ENCODE data around the gene ATG14. TPM values are rescaled to one million over a fixed set of nuclear protein-coding genes. Genes with fewer than 3 reads are reported as not detected.

ATG14 gene
- polyA plus RNA-seq, 3 donors from 2014 or later: 3.2 to 6.1 (median 3.2) TPM

- H3K27me3 Mint-ChIP-seq (ENCODE audit: low read depth in 3 of 3): peaks cover 0 to 4% (median 1%) of the 10 kb centered on the region in 3 donors
- no peaks in the 10 kb centered on the region for H3K36me3 Mint-ChIP-seq
- H3K27ac Mint-ChIP-seq: peak overlapping the region; percentile 14 to 80 (median 69)
- H3K4me3 Mint-ChIP-seq: no peak overlapping the region
- DNase-seq: no peak
- H3K4me1 Mint-ChIP-seq: peaks cover 63 to 84% of the 10 kb centered on the region in 2 donors
- no peaks in the 10 kb centered on the region for H3K9me3 Mint-ChIP-seq
Observed at GRCh38 chr14:55329999-55330710, 81.5 kb downstream of the ATG14 start.

- Mint-ChIP-seq H3K27ac (peak overlapping the region in 3 of 6 donors; percentile 8 to 51 (median 13)), H3K36me3 (peaks cover 0 to 5% (median 5%) of the 10 kb centered on the region in 3 donors), H3K9me3 (no peaks in the 10 kb centered on the region), H3K4me1 (peaks cover 52 to 84% of the 10 kb centered on the region in 2 donors), H3K27me3 (ENCODE audit: low read depth in 3 of 3) (peaks cover 0 to 6% (median 4%) of the 10 kb centered on the region in 3 donors), H3K4me3 (no peak overlapping the region)
- DNase-seq: no peak
Observed at GRCh38 chr14:55328317-55328716, 83.3 kb downstream of the ATG14 start.

GRCh38 chr14:55327179-55327578 lies 84.5 kb downstream of the ATG14 start:
- DNase-seq: no peak
- Mint-ChIP-seq H3K27me3 (ENCODE audit: low read depth in 3 of 3) (peaks cover 0 to 5% (median 4%) of the 10 kb centered on the region in 3 donors), H3K4me1 (peaks cover 41 to 74% of the 10 kb centered on the region in 2 donors), H3K36me3 (peaks cover 0 to 5% (median 5%) of the 10 kb centered on the region in 3 donors), H3K27ac (peak overlapping the region; percentile 10 to 73 (median 43)), H3K4me3 (no peak overlapping the region), H3K9me3 (no peaks in the 10 kb centered on the region)

- Mint-ChIP-seq H3K4me1 (peaks cover 27 to 53% of the 10 kb centered on the region in 2 donors), H3K9me3 (no peaks in the 10 kb centered on the region), H3K36me3 (peaks cover 0 to 8% (median 5%) of the 10 kb centered on the region in 3 donors), H3K27ac (no peak overlapping the region), H3K27me3 (ENCODE audit: low read depth in 3 of 3) (peaks cover 0 to 4% (median 4%) of the 10 kb centered on the region in 3 donors), H3K4me3 (peak overlapping the region in 1 of 5 donors; percentile 10)
- no peak for DNase-seq
Observed at GRCh38 chr14:55324812-55325211, 86.8 kb downstream of the ATG14 start.

GRCh38 chr14:55323910-55324309 lies 87.7 kb downstream of the ATG14 start:
- H3K27me3 Mint-ChIP-seq (ENCODE audit: low read depth in 3 of 3): peaks cover 0 to 4% (median 4%) of the 10 kb centered on the region in 3 donors
- H3K36me3 Mint-ChIP-seq: peaks cover 0 to 12% (median 6%) of the 10 kb centered on the region in 3 donors
- H3K4me1 Mint-ChIP-seq: peaks cover 26 to 47% of the 10 kb centered on the region in 2 donors
- H3K9me3 Mint-ChIP-seq: no peaks in the 10 kb centered on the region
- no peak for DNase-seq
- H3K4me3 Mint-ChIP-seq: no peak overlapping the region
- H3K27ac Mint-ChIP-seq: peak overlapping the region in 3 of 6 donors; percentile 19 to 57 (median 42)

- Mint-ChIP-seq H3K27ac (no peak overlapping the region), H3K36me3 (peaks cover 5 to 17% (median 8%) of the 10 kb centered on the region in 3 donors), H3K27me3 (ENCODE audit: low read depth in 3 of 3) (peaks cover 0 to 4% (median under 1%) of the 10 kb centered on the region in 3 donors), H3K4me1 (peaks cover 13 to 28% of the 10 kb centered on the region in 2 donors), H3K9me3 (peaks cover 0 to 1% (median 0%) of the 10 kb centered on the region in 6 donors), H3K4me3 (no peak overlapping the region)
- DNase-seq: no peak
Observed at GRCh38 chr14:55318694-55319093, 92.9 kb downstream of the ATG14 start.

GRCh38 chr14:55317542-55318306 lies 93.9 kb downstream of the ATG14 start:
- Mint-ChIP-seq H3K4me3 (no peak overlapping the region), H3K9me3 (peaks cover 7 to 8% (median 7%) of the 10 kb centered on the region in 6 donors), H3K4me1 (peaks cover 19 to 33% of the 10 kb centered on the region in 2 donors), H3K36me3 (peaks cover 15 to 21% (median 16%) of the 10 kb centered on the region in 3 donors), H3K27ac (peak overlapping the region in 3 of 6 donors; percentile 14 to 42 (median 20)), H3K27me3 (ENCODE audit: low read depth in 3 of 3) (peaks cover 0 to 2% (median 0%) of the 10 kb centered on the region in 3 donors)
- no peak for DNase-seq

- peaks cover 0 to 2% (median 0%) of the 10 kb centered on the region in 3 donors for H3K27me3 Mint-ChIP-seq (ENCODE audit: low read depth in 3 of 3)
- H3K9me3 Mint-ChIP-seq: peaks cover 7 to 10% (median 7%) of the 10 kb centered on the region in 6 donors
- peak overlapping the region in 2 of 6 donors; percentile 49 to 65 for H3K27ac Mint-ChIP-seq
- peaks cover 19 to 33% of the 10 kb centered on the region in 2 donors for H3K4me1 Mint-ChIP-seq
- H3K36me3 Mint-ChIP-seq: peaks cover 15 to 25% (median 16%) of the 10 kb centered on the region in 3 donors
- no peak overlapping the region for H3K4me3 Mint-ChIP-seq
- DNase-seq: no peak
Observed at GRCh38 chr14:55316564-55316963, 95.1 kb downstream of the ATG14 start.

Other genes starting within 250 kb of the ATG14 start
- gene DLGAP5, start 220.2 kb downstream of the ATG14 start, polyA plus RNA-seq: under 1 TPM in 2 of 3 donors, not detected in 1; 0.42 to 0.72 TPM
- 10 to 100 TPM; 25.0 to 38.2 (median 38.1) TPM for gene FBXO34, start 140.4 kb downstream of the ATG14 start, polyA plus RNA-seq
- not detected for gene TBPL2, start 28.8 kb upstream of the ATG14 start, polyA plus RNA-seq
- gene KTN1, start 168.4 kb upstream of the ATG14 start, polyA plus RNA-seq: 10 to 100 TPM in 2 of 3 donors, 1 to 10 TPM in 1; 4.8 to 30.5 (median 18.5) TPM